Measurements from ENCODE around the gene GRPEL1. TPM values are rescaled to one million over a fixed set of nuclear protein-coding genes. Genes with fewer than 3 reads are reported as not detected.

The GRPEL1 gene
- total and polyA plus RNA-seq, 11 donors = 38.6 to 70.8 (median 55.4) TPM

DNA sequence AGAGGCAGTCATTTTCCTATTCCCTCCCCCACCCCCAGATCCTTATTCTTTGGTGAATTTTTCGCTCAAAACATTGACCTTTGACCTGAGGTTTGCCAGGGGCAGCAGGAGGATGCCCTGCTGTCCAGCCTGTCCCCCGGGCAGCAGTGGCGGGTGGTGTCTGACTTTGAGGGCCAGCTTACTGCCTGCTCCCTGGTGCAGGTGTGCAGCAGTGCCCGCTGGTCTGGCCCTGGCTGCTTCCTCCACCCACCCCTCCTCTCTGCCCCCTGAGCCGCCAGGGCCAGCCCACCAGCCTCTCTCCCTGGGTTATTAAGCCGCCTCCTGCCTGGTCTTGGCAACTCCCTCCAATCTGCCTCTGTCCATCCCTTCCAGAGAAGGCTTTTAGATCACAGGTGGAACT lies 40.8 kb upstream of the GRPEL1 start:
- WGBS, 4 donors = 92 to 97% (median 95%) methylated on average over 6 of the region's 6 CpGs
- Histone ChIP-seq H3K4me1 (peaks cover 0 to 8% (median 1%) of the 10 kb centered on the region in 12 donors), H3K4me3 (no peak overlapping the region), H3K27ac (no peak overlapping the region), H3K36me3 (no peaks in the 10 kb centered on the region), H3K9me3 (no peaks in the 10 kb centered on the region), H3K27me3 (no peaks in the 10 kb centered on the region)
- ATAC-seq (no peak), DNase-seq (no peak)
- intact Hi-C loops (cut with DNase I) = no loop called here
- TF ChIP-seq, protein P1, sequence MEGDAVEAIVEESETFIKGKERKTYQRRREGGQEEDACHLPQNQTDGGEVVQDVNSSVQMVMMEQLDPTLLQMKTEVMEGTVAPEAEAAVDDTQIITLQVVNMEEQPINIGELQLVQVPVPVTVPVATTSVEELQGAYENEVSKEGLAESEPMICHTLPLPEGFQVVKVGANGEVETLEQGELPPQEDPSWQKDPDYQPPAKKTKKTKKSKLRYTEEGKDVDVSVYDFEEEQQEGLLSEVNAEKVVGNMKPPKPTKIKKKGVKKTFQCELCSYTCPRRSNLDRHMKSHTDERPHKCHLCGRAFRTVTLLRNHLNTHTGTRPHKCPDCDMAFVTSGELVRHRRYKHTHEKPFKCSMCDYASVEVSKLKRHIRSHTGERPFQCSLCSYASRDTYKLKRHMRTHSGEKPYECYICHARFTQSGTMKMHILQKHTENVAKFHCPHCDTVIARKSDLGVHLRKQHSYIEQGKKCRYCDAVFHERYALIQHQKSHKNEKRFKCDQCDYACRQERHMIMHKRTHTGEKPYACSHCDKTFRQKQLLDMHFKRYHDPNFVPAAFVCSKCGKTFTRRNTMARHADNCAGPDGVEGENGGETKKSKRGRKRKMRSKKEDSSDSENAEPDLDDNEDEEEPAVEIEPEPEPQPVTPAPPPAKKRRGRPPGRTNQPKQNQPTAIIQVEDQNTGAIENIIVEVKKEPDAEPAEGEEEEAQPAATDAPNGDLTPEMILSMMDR (IDR thresholded peaks at IDR 0.05) = no peak
- TF ChIP-seq POLR2A (IDR thresholded peaks at IDR 0.05) = no peak

DNA sequence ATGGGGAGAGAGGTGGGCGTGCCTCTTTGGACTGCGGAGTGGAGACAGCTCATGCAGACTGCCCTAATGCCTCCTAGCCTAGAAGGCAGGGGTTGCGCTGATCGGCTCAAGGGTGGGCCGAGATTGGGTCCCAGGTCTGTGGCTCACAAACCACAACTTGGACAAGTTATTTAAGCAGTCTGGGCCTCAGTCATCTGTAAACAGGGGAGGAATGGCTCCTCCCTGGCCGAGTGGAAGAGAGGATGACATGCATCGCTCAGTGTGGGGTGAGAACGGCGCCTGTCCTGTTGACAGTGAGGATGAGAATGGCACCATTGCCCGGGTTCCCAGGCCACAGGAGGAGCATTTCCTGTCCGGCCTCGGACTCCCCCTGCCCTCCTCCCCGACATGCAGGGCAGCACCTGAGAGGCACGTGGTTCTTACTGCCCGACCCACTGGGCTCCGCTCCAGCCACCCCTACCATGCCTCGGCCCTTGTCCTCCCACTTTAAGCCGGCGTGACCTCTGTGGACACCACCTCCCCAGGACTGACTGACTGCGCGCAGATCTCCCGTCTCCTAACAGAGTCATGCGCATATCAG lies 40.3 kb upstream of the GRPEL1 start:
- no peaks in the 10 kb centered on the region for H3K9me3 ChIP-seq
- H3K27me3 ChIP-seq = no peaks in the 10 kb centered on the region
- intact Hi-C loops (cut with DNase I) = no loop called here
- WGBS, 4 donors = 91 to 92% (median 91%) methylated on average over 22 to 23 of the region's 23 CpGs
- ATAC-seq (no peak), DNase-seq (no peak)
- TF ChIP-seq, protein P1 (IDR thresholded peaks at IDR 0.05) = no peak
- H3K4me1 ChIP-seq = peaks cover 0 to 11% (median 5%) of the 10 kb centered on the region in 12 donors
- no peak overlapping the region for H3K4me3 ChIP-seq
- H3K36me3 ChIP-seq = no peaks in the 10 kb centered on the region
- H3K27ac ChIP-seq = no peak overlapping the region

DNA sequence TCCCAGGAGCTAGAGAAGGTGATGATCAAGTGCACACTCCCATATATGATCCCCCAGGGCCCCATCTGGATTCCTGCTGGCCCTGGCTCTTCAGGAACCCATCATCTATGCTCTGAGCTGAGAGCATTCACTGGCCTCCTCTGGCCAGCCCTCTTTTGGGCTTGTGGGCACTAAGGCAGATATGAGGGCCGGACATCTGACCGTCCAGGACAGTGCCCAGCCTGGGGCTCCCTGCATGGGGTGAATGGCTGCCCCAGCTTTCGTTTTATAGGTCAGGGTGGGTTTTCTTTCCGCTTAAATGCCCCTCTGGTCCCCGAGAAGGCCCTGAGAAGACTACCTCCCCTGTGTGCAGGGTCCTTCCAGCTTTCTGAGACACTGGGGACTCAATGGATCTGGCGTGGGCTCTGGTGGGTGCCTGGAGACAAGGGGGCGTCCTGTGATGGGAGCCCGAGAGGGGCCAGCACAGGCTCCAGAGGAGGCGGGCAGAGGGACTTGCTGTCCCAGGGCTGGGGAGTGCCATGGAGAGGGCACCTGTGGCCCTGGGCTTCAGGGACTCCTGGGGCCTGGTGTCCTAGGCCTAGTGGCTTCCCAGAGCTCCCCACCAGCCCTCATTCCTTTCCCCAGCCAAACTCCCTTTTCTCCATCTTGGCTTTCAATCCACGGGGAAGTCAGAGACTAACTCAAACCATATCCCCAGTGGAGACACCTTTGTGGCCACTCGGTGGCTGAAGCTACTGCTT lies 39.5 kb upstream of the GRPEL1 start:
- ATAC-seq (no peak), DNase-seq (no peak)
- H3K9me3 ChIP-seq = no peaks in the 10 kb centered on the region
- peaks cover 0 to 17% (median 10%) of the 10 kb centered on the region in 12 donors for H3K4me1 ChIP-seq
- no peak overlapping the region for H3K4me3 ChIP-seq
- H3K27me3 ChIP-seq = no peaks in the 10 kb centered on the region
- H3K27ac ChIP-seq = no peak overlapping the region
- WGBS, 4 donors = 82 to 95% (median 88%) methylated on average over 11 of the region's 11 CpGs
- no peak for TF ChIP-seq POLR2A (IDR thresholded peaks at IDR 0.05)
- TF ChIP-seq, protein P1 (IDR thresholded peaks at IDR 0.05) = no peak
- no peaks in the 10 kb centered on the region for H3K36me3 ChIP-seq
- intact Hi-C loops (cut with DNase I) = no loop called here

DNA sequence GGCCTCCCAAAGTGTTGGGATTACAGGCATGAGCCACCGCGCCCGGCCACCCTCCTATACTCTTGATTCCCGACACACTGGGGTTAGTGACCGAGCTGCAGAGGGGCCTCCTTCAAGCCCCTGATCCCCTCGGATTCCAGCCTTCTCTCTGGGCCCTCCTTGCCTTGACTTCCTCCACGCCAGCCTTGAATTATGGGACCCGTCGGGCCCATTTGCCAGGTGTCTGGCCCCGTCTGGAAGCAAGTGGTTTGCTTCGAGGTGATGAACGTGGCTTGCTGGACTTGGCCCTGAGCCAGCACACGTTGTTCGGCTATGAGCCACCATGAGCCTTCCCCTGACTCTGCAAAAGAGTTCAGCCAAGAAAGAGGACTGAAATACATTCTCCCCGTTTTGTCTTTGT lies 37.4 kb upstream of the GRPEL1 start:
- Histone ChIP-seq H3K4me3 (no peak overlapping the region), H3K4me1 (peaks cover 0 to 28% (median 16%) of the 10 kb centered on the region in 12 donors), H3K36me3 (no peaks in the 10 kb centered on the region), H3K27me3 (no peaks in the 10 kb centered on the region), H3K9me3 (no peaks in the 10 kb centered on the region), H3K27ac (no peak overlapping the region)
- intact Hi-C loops (cut with DNase I) = no loop called here
- ATAC-seq (no peak), DNase-seq (no peak)
- TF ChIP-seq, protein P1 (IDR thresholded peaks at IDR 0.05) = no peak
- TF ChIP-seq POLR2A (IDR thresholded peaks at IDR 0.05) = no peak
- WGBS, 4 donors = 66 to 70% (median 68%) methylated on average over 14 to 15 of the region's 15 CpGs
